GM18870 (cell line): ENCODE data around the gene OPALIN.

Experiments used
- ATAC-seq: cut with Tn5 transposase; IDR thresholded peaks from one replicate; pipeline ENCODE4 v1.9.1; 2021; ENCODE audit warnings: moderate library complexity; ENCODE audit not compliant: unreplicated experiment

Gene OPALIN

DNA sequence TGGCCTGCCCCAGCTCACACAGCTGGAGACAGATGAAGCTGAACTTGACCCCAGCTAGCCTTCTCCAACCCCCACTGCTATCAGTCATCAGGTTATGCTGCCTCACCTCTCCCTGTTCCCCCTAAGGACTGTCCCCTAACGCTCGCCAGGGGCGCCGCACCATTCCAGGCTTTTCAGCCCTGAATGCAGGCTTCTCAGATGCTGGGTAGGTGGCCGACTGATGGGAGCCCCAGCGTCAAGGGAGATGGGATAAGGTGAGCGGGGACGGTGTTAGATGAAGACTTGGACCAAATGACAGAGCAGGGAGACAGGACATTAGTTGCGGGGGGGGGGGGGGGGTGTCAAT is 15.8 kb upstream of the OPALIN start:
- no peak for ATAC-seq

DNA sequence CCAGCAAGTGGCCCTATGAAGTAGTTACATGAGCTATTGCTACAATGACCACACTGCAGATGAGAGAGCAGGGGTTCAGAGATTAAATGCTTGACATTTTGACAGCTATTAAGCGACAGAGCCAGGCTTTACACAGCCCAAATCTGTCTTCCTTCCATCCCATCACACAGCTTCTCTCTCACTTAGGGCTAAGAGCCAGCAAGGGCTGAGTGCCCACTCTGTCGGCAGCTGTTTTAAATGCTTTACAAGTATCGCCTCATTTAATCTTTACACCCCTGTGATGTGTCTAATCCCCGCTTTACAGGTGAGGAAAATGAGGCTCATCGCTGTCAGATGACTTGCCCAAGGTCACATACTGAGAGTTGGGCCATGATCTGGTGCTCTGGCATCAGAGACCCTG is 15.2 kb upstream of the OPALIN start:
- ATAC-seq = no peak

DNA sequence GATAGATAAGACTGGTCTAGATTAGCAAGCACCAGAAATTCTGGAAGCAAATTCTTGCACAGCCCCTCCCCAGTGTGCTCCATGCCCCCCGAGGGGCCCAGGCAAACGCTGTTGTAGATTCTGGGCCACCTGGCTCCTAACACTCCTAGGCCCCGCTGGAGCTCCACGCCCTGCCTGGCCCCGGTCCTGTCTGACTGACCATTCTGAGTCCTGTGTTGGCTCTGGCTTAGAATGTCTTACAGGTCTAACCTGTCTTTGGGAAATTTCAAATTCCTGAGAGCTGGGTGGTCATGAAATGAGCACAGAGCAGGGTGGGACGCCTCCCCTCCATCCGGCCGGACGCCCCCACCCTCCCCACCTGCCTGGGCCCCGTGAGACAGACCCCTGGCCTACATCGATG is 12.6 kb upstream of the OPALIN start:
- no peak for ATAC-seq

DNA sequence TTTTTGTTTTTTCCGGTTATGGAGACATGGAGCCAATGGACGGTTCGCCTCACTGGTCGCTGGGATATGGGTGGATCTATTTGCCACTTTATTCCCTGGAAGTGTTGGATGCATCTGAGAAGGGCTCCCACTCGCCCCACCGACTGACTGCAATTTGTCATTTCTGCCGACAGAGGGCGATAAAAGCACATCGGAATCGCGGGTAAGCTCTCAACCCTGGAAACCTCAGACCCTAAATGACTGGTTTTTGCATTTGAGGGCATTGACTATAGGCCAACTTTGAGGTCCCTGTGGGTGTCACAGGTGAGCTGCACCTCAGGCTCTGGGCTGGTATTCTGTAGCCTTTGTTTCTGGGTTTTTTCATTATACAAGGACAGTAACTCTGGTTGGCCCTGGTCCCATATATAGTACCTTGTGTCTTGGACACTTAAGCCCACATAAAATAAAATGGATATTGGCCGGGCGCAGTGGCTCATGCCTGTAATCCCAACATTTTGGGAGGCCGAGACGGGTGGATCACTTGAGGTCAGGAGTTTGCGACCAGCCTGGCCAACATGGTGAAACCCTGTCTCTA is 11.9 kb upstream of the OPALIN start:
- ATAC-seq = no peak

DNA sequence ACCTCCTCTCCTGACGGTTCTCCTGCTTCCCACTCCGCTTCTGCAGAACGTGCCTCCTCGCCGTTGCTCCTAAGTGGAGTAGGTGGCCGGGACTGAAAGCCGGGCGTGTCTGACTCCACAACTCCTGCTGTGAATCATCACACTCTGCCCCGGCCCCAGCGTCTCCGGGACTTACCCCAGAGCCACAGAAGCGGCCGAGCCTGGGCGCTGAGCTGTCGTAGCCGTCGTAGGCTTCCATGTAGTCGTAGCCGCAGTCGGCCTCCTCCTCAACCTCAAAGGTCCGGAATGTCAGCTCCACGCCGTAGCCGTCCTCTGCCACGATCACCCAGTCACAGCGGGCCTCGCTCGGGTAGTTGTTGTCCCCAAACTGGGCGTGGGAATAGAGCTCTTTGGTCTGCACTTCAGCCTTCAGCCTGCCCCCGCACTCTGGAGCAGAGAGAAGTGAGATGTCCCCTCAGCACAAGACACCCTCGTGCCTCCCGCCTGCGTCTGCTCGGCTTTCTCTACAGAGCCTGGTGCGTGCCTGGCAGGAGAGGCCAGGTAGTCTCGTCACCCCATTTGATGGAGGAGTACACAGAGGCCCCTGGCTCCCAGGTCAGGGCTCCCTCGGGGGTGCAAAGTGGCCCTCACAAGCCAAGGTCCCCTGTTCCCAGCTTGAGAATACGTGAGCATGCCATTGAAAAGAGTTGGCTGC is 11.2 kb upstream of the OPALIN start:
- no peak for ATAC-seq

DNA sequence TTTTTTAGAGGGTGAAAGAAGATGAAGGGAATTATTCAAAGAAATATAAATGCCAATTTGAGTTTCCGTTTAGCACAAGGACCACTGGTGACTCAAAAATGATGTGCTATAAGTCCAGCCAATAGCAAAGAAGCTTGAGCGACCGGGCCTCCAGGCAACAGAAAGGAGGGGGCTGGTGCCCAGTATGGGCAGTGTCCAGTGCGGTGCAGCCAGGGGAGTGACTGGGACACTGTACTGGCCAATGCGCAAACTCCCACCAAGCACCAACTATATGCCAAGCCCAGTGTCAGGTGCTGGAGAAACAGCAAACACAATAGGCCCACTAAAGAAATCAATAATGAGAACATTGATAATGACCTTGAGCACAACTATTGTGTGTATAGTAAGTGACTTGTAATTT is 10.2 kb upstream of the OPALIN start:
- ATAC-seq = no peak

DNA sequence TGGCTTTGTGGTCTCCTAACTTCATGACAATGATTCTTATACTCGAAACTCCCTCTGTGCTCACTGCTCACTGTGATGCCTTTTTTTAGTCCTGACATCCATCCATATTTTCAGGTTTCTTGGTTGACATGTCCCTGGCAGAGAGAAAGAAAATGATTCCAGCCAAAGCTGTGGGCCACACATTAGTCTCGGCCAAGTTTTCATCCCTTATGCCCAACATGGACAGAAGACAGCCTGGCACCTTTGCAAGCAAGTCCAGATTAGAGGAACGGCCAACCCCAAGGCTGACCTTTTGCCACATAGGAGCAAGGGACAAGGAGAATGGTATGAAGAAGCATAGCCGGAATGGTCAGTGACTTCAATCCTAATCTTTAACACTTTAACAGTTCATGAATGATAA is 8.7 kb upstream of the OPALIN start:
- ATAC-seq = no peak

DNA sequence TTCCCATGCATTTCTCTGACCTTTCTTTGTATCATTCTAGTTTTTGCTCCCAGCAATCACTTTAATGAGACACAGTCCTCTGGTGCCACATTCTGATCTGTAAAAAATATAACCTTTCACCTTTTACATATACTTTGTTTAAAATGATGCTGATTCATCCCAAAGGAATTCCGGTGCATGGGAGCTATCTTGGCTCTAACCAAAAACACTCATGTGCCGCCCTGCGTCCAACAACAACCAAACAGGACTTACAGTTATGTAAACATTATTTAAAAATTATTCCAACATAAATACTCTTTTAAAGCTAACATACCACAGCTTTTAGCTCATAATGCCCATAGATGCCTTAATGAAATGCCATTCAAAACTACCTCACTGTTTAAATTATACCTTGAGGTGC is 7.7 kb upstream of the OPALIN start:
- no peak for ATAC-seq

DNA sequence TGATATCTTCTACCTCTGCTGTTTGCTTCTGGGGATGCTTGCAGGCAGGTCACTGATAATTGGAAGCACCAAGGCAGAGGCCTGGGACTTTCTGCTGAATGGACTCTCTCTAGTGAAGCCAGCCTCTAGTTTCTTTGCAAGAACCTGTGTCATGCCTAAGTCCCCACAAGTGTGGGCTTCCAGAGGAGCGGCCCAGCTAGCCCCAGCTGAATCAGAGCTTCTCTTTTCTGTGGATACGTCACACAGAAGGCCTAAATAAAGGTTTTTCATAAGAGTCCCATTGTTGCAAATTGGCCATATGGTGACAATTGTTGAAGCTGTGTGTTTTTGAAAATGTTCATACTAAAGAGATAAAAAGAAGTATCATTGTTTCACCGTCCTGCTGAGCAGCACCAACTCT is 6.8 kb upstream of the OPALIN start:
- ATAC-seq = no peak

DNA sequence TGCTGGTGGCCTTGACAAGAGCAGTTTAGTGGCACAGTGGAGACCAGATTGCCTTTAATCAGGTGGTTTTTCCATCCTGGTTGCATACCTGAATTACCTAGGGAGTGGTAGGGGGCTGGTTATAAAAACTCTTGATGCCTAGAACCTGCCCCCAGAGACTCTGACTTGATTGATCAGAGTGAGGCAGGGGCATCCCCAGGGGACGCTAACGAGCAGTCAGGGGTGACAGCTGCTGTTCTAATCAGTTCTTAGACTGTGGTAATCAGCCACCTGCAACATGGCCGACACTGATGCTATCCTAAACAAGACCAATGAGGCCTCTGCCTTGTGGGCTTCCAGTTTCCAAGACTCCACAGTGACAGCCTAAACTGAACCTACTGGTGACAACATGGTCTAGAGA is 2.0 kb upstream of the OPALIN start:
- ATAC-seq = no peak

DNA sequence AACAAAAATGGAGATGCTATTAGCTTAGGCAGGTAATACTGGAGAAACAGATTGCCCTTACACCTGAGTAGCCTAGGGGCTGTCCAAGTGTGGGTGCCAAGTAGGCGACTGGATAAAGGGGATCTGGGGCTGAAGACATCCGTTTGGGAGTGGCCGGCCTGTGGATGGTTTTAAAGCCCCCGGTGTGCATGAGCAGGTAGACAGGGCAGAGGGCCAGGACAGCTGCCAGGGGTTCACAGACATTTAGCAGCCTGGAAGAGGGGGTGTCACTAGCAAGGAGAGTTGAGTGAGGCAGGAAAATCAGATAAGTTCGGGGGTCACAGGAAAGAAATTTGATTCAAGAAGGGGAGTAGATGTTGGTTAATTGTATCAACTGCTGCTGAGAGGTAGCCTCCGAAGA is 1.5 kb upstream of the OPALIN start:
- no peak for ATAC-seq

DNA sequence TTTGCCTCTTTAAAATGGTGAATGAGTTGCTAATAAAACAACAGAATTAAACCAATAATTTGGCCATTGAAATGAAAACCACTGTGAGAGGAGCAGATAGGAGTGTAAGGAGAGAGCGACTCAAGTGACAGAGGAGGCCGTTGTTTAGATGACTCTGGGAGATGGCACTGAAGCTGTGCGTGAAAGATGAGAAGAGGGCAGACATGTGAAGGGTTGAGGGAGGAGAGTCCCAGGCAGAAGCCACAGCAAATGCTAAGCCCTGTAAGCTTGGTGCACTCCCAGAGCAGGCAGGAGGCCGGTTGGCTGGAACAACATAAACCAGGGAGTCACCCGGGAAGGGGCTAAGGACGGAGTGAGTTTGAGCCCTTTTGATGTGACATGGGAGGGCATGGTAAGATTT is 814 bp upstream of the OPALIN start:
- ATAC-seq = no peak

DNA sequence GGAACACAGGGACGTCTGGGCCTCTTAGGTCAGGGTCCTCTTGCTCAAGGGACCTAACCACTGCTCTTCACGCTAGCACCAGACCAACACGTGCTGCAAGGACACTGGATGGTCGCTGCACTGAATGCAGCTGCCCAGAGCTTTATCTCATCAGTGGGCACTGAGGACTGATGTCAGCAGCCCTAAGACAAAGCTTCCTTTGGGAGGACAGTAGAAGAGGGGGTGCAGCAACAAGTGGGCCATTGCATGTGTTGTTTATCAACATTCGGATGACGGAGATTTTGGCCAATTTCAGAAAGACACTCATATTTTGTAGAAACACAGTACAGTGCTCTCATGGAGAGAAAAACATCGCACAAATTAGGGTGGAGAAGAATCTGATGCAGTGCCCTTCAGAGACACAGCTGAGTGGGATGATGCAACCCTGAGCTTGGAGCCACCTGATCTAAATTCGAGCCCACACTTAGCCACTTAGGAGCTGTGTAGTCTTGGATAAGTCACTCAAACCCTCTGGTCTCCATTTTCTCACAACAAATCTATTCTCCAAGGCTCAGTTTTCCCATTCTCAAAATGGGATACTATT is 1.7 kb downstream of the OPALIN start:
- no peak for ATAC-seq

DNA sequence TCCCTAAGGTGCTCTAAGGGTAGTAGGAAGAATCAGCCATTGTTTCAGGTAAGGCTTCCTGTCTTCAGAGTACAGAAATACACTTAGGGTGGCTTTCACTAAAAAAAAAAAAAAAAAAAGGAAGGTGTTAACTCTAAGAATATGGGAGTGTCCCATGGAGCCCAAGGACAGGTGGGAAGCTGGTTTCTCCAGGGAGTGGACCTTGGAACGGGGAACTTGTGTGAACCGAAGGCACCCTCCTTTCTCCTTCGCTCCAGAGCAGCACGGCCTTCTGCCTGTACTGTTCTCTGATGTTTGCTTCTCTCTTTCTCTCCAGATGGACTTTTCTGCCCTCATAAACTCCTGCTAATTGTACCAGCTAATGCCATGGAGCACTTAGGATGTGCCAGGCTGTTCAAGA is 6.2 kb downstream of the OPALIN start:
- no peak for ATAC-seq

DNA sequence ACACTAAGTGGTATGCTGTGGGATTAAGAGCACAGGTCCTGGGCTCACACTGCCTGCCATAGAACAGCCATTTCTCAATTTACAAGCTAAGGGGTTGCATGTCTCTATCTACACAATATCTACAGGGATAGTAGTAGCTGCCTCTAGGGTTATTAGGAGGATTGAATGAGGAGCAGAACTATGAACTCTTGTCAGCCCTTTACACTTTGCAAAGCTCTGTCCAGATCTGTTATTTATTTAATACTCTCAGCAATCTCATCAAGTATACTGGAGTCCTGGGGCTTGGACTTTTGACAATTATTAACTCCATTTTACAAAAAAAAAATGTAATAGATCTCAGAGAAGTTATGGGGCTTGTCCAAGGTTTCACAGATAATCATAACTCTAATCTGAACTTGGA is 6.8 kb downstream of the OPALIN start:
- no peak for ATAC-seq

DNA sequence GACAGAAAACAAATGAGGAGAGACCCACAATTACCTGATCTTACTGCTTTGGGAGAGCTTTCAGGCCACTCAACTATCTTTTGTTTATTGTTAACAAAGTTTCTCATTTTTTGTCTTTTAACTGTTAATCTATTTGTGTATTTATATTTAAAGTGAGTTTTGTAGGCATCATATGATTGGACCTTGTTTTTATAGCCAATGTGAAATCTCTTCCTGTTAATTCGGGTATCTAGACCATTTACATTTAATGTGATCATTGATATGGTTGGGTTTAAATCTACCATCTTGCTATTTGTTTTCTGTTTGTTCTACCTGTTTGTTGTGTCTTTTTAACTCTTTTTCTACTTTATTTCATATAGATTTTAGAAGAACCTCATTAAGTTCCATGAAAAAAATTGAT is 12.5 kb downstream of the OPALIN start:
- ATAC-seq = no peak

DNA sequence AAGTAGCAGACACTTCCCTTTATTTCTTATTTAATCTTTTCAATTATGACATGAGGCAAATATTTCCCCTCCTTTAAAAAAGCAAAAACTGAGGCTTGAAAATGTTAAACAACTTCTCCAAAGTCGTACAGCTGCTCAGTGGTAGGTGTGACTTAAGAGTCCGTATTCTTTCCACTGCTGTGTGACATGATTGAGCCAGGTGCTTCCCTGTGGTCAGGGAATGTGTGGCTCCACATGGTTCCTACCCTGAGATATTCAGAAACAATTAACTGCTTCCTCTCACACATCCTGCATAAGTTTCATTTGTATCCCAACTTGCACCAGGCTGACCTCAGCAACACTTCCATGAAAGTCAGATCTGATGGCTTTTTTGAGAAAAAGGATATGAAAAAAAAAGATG is 13.6 kb downstream of the OPALIN start:
- no peak for ATAC-seq

DNA sequence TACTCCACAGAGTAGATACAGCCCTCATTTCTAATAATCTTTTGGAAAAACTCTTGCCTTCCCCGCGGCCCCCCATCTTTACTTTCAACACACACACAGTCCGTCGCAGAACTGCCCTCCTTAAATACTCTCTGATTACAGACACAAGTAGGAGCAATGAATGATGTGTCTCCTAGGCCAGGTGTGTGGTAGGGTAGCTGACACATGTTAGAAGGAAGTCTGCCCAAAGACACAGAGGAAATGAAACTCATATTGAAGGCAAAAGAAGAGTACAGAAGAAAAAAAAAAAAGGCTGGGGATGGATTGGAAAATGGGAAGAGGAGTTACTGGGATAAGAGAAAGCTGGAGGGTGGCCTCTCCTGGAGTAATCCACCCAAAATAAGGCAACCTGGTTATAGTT is 14.6 kb downstream of the OPALIN start:
- ATAC-seq = no peak

DNA sequence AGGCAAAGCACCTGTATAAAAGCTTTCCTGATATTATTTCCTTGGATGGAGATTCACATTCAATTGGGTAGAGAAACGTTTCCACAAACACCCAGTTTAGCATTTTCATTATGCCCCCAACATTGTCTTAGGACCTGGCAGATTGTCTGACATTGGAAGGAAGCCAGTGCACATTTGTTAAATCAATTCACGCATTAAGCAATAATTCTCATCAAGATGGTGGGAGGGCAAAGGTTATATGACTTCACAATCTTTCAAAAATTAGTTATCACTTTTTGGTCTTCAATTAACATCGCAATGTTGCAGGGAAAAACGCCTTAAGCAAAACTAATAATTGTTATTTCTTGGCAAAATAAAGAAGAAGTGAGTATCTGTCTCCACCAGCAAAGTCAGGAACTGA is 16.4 kb downstream of the OPALIN start:
- ATAC-seq = no peak

DNA sequence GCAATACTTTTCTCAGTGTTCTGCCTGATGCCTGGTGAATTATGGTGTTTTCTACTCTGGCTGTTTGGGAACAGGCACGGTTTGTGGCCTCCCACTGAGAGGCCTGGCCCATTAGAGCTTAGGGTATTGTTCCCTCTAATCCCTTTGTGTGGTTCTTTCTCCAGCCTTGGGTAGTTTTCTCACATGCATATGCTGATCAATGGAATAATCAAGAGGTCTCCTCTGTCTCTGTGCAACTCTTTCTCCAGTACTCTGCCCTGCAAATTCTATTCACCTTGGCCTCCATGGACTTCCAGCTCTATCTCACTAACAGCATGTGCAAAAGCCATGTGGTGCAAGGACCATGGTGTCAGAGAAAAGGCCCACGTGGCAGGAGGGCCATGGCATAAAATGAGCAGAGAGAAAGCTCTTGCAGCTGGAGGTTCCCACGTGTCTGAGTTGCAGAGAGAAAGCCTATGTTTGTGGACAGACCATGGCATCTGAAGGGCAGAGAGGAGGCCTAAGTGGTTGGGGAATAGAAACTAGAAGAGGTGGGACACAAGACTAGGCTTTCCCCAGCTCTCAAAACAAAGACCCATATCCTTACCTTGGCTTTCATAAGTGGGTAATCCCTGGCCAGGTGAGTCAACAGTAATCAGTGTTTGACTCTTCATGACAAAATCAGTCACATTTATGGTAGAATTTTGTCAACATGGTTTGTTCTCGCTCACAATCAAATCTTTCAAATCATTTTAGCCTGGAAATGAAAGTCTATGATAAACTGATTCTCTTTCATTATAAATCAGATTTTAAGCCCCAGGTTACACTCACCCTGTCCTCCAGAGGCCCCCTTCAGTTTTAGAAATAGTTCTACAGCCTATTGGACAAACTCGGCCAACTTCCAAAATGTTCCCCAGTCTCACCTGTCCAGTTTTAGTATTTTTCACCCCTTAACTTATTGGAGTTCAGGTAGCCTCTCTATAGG is 17.3 kb downstream of the OPALIN start:
- ATAC-seq = no peak

DNA sequence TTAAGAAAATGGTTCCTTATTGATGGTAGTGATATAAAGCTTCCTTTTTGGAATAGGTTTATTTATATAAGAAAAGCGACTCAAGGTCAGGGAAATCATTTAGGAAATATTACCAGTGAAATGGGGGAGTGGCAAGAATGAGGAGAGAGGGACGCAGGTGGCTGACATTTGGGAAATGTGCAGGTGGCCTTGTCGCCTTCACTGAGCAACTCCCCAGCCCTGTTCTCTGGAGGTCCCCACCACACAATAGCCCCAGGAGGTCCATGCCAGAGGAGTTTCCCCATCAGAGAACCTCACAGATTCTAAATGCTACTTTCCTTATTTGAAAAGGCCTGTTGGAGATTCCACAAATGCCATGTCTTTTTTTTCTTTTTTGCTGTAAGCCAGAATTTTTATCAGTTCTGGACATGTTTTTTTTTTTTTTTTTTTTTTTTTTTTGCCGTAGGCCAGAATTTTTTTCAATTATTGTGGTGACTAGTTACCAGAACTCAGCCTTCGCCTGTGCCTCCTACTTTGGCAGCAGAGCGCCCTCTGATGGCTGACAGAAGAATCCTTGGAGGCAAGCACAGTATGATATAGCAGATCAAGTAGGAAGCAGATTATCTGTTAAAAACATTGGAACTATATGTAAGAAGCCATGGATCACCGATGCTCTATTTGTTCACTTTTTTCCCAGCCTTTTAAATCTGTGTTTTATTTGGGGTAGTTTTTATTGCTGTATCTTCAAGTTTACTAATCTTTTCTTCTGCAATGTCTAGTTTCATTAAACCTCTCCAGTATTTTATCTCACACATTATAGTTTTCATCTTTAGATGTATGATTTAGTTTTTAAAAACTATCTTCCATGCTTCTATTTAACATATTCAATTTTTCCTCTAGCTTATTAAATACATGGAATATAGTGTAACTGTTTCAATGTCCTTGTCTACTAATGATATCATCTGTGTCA is 18.6 kb downstream of the OPALIN start:
- peak; percentile 58 for ATAC-seq
